ENCODE measurements around the gene COQ8B.

DNA sequence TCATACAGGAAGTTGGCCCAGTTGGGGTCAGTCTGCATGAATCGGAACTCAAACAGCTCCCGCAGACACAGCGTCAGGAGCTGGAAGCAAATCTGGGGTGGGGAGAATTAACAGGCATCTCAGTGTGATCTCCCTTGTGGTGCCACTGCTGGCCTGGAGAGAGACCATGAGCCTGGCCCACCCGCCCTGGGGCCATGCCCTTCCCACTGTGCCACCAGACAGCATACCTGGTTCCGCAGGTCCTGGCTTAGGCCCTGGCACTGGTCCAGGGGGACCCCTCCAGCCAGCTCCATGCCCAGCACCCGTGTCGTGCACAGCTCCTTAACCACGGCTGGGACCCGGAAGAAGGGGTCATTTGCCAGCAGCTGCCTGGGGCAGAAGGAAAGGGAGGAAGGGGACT lies 16.6 kb downstream of the COQ8B start:
- TF ChIP-seq, protein P1, sequence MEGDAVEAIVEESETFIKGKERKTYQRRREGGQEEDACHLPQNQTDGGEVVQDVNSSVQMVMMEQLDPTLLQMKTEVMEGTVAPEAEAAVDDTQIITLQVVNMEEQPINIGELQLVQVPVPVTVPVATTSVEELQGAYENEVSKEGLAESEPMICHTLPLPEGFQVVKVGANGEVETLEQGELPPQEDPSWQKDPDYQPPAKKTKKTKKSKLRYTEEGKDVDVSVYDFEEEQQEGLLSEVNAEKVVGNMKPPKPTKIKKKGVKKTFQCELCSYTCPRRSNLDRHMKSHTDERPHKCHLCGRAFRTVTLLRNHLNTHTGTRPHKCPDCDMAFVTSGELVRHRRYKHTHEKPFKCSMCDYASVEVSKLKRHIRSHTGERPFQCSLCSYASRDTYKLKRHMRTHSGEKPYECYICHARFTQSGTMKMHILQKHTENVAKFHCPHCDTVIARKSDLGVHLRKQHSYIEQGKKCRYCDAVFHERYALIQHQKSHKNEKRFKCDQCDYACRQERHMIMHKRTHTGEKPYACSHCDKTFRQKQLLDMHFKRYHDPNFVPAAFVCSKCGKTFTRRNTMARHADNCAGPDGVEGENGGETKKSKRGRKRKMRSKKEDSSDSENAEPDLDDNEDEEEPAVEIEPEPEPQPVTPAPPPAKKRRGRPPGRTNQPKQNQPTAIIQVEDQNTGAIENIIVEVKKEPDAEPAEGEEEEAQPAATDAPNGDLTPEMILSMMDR (IDR thresholded peaks at IDR 0.05), result no peak
- TF ChIP-seq ZFX (IDR thresholded peaks at IDR 0.05; ENCODE audit: borderline replicate concordance), result no peak
